ENCODE data around the gene NRG4. TPM values are rescaled to one million over a fixed set of nuclear protein-coding genes. Genes with fewer than 3 reads are reported as not detected.

NRG4 gene
- total RNA-seq, 6 experiments from 2014 or later = 0.49 to 2.9 (median 2.0) TPM

DNA sequence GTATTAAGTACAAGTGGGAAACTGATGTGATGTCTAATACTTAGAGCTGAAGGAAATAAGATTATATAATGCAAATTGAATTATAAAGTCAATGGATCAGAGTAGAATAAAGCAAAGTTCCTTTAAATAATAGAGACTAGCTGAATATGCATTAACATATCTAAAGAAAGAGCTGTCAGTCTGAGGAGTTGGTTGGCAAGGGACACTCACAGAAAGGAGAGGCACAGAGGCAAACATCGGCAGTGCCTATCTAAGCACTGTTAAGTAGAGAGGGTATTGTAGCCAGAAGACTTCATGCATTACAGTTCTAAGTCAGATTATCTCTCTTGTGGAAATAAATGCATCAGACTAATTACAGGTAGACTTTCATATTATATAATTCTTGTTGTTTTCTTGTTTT lies 16.6 kb downstream of the NRG4 start:
- H3K9me3 ChIP-seq = no peaks in the 10 kb centered on the region

DNA sequence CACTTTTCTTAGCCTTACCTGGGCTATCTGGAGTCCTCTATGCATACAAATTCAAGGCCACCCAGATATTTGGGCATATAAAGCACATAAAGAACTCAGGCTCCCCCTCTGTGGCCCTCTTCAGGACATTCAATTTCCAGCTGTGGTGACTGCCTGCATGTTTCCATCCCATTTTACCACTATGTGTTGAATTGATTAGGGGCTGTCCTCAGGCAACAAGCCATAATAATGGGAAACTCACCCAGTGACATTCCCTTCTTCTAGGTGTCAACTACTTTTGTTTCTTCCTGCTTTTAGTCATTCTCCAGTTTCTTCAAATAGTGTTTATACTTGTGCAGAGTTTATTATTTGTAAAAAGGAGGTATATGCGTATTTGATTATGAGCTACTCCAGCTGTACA lies 18.0 kb downstream of the NRG4 start:
- Histone ChIP-seq H3K27me3 (no peaks in the 10 kb centered on the region), H3K4me1 (no peaks in the 10 kb centered on the region), H3K9me3 (no peaks in the 10 kb centered on the region), H3K36me3 (no peaks in the 10 kb centered on the region), H3K27ac (no peak overlapping the region), H3K4me3 (no peak overlapping the region)
- intact Hi-C loops (cut with DNase I) = no loop called here
- WGBS (ENCODE audit: insufficient coverage, low coverage, low lambda C conversion rate, missing lambda C conversion rate) = 89% methylated on average over 1 of the region's 1 CpG
- ATAC-seq = no peak
- TF ChIP-seq, protein P1, sequence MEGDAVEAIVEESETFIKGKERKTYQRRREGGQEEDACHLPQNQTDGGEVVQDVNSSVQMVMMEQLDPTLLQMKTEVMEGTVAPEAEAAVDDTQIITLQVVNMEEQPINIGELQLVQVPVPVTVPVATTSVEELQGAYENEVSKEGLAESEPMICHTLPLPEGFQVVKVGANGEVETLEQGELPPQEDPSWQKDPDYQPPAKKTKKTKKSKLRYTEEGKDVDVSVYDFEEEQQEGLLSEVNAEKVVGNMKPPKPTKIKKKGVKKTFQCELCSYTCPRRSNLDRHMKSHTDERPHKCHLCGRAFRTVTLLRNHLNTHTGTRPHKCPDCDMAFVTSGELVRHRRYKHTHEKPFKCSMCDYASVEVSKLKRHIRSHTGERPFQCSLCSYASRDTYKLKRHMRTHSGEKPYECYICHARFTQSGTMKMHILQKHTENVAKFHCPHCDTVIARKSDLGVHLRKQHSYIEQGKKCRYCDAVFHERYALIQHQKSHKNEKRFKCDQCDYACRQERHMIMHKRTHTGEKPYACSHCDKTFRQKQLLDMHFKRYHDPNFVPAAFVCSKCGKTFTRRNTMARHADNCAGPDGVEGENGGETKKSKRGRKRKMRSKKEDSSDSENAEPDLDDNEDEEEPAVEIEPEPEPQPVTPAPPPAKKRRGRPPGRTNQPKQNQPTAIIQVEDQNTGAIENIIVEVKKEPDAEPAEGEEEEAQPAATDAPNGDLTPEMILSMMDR (IDR thresholded peaks at IDR 0.05) = no peak
- no peak for TF ChIP-seq POLR2A (IDR thresholded peaks at IDR 0.05)
- DNase-seq = no peak

More for the DNA sequence above, 16.6 kb downstream of the NRG4 start:
- no CpG with 5 or more reads among the region's 1 CpG for WGBS (ENCODE audit: insufficient coverage, low coverage, low lambda C conversion rate, missing lambda C conversion rate)
- H3K27ac ChIP-seq = no peak overlapping the region
- TF ChIP-seq, protein P1 (IDR thresholded peaks at IDR 0.05) = no peak
- TF ChIP-seq POLR2A (IDR thresholded peaks at IDR 0.05) = no peak
- H3K4me3 ChIP-seq = no peak overlapping the region
- H3K4me1 ChIP-seq = no peaks in the 10 kb centered on the region
- H3K36me3 ChIP-seq = no peaks in the 10 kb centered on the region
- intact Hi-C loops (cut with DNase I) = no loop called here
- DNase-seq (no peak), ATAC-seq (no peak)
- H3K27me3 ChIP-seq = no peaks in the 10 kb centered on the region

DNA sequence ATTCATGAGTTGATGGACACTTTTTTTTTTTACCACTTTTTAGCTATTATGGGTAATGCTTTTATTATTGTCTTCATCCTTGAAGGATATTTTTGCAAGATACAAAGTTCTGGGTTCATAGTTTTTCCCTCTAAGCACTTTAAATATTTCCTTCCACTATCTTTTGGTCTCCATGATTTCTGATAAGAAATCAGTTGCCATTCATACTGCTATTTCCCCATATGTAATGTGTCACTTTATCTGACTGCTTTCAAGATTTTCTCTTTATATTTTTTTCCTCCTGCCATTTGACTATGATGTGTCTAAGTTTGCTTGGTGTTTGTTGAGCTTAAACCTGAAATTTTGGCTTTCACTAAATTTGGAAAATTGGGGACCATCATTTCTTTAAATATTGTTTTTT lies 19.3 kb downstream of the NRG4 start:
- Histone ChIP-seq H3K27me3 (no peaks in the 10 kb centered on the region), H3K9me3 (no peaks in the 10 kb centered on the region), H3K27ac (no peak overlapping the region), H3K4me1 (no peaks in the 10 kb centered on the region), H3K4me3 (no peak overlapping the region), H3K36me3 (no peaks in the 10 kb centered on the region)
- DNase-seq (no peak), ATAC-seq (no peak)
- TF ChIP-seq POLR2A (IDR thresholded peaks at IDR 0.05) = no peak
- TF ChIP-seq, protein P1 (IDR thresholded peaks at IDR 0.05) = no peak
- intact Hi-C loops (cut with DNase I) = no loop called here

DNA sequence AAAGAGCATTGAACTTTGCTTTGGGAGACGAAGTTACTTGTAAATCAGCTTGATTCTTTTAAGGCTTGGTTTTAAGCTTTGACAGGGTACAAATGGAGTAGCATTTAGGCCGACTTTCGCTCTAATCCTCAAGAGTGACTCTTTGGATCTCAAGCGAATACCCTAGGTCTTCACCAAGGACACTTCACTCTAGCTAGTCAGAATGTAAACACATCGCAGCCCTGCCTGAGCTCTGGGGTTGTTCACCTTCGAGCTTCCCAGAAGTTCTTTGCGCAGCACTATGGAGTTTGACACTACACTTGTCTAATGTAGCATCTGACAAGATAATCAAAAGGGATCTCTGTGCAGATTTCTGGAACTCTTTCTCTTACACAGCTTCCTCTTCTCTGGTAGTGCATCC lies 22.3 kb downstream of the NRG4 start:
- DNase-seq (no peak), ATAC-seq (no peak)
- intact Hi-C loops (cut with DNase I) = no loop called here
- WGBS (ENCODE audit: insufficient coverage, low coverage, low lambda C conversion rate, missing lambda C conversion rate) = 68% methylated on average over 6 of the region's 7 CpGs
- Histone ChIP-seq H3K36me3 (no peaks in the 10 kb centered on the region), H3K4me3 (no peak overlapping the region), H3K9me3 (no peaks in the 10 kb centered on the region), H3K4me1 (no peaks in the 10 kb centered on the region), H3K27me3 (no peaks in the 10 kb centered on the region), H3K27ac (no peak overlapping the region)
- no peak for TF ChIP-seq POLR2A (IDR thresholded peaks at IDR 0.05)
- TF ChIP-seq, protein P1 (IDR thresholded peaks at IDR 0.05) = no peak

DNA sequence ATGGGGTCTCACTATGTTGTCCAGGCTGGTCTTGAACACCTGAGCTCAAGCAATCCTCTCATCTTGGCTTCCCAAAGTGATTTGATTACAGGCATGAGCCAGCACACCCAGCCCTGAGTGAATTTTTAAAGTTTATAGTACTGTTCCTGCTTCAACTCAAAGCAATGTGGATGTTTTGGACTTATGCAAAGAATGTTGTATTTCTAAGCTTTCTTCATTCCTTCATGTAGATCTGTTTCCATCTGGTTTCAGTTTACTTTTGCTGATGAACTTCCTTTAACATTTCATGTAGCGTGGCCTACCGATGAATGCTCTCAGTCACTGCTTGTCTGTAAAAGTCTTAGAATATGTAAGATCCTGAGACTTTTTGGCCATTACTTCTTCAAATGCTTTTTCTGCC lies 23.2 kb downstream of the NRG4 start:
- Histone ChIP-seq H3K4me1 (no peaks in the 10 kb centered on the region), H3K27ac (no peak overlapping the region), H3K27me3 (no peaks in the 10 kb centered on the region), H3K4me3 (no peak overlapping the region), H3K36me3 (no peaks in the 10 kb centered on the region), H3K9me3 (no peaks in the 10 kb centered on the region)
- WGBS (ENCODE audit: insufficient coverage, low coverage, low lambda C conversion rate, missing lambda C conversion rate) = 94% methylated on average over 2 of the region's 2 CpGs
- no peak for DNase-seq
- no peak for ATAC-seq
- intact Hi-C loops (cut with DNase I) = no loop called here
- TF ChIP-seq, protein P1 (IDR thresholded peaks at IDR 0.05) = no peak
- no peak for TF ChIP-seq POLR2A (IDR thresholded peaks at IDR 0.05)
